Large intestine (tissue), 3 donors: ENCODE data around the gene CAMK2B. TPM values are rescaled to one million over a fixed set of nuclear protein-coding genes. Genes with fewer than 3 reads are reported as not detected.

ENCODE experiments used
- DNase-seq, 2 donors: peaks; one replicate each; pipeline versions ENCODE4 v3.0.0 to v3.0.0-alpha.2; 2013
- H3K27ac ChIP-seq: one replicate; pipeline ENCODE4 v1.5.1; 2013; ENCODE audit warnings: low read length
- H3K27me3 ChIP-seq: 2 replicates; pipeline ENCODE4 v1.6.1; 2013; ENCODE audit warnings: low read length; ENCODE audit not compliant: control insufficient read depth, insufficient read depth
- H3K36me3 ChIP-seq: 2 replicates; pipeline ENCODE4 v1.6.1; 2013; ENCODE audit warnings: low read length; ENCODE audit not compliant: control insufficient read depth, insufficient read depth
- H3K4me1 ChIP-seq: one replicate; pipeline ENCODE4 v1.6.1; 2013; ENCODE audit warnings: low read length; ENCODE audit not compliant: control insufficient read depth, insufficient read depth
- H3K4me3 ChIP-seq: one replicate; pipeline ENCODE4 v1.5.1; 2013; ENCODE audit warnings: low read length
- H3K9me3 ChIP-seq: one replicate; pipeline ENCODE4 v1.6.1; 2013; ENCODE audit warnings: mild to moderate bottlenecking, low read depth, low read length, moderate library complexity; ENCODE audit not compliant: control insufficient read depth
- WGBS: methylation state at CpG from one replicate; pipeline ENCODE4 v1.1.5; 2013; ENCODE audit warnings: low lambda C conversion rate; ENCODE audit not compliant: insufficient coverage; 5-methylcytosine and 5-hydroxymethylcytosine counted together
- polyA plus RNA-seq: library from polyadenylated mRNA; unstranded; fragments of 120-200 nt; gene quantifications from one replicate; pipeline ENCODE4 v1.2.1, GENCODE V29; 2013

CAMK2B gene
- polyA plus RNA-seq, 1 donor, result 4.4 TPM

- DNase-seq, result no peak
- no CpG with 5 or more reads among the region's 11 CpGs for WGBS
- H3K27me3 ChIP-seq, result peaks cover 10% of the 10 kb centered on the region
These were observed 103.3 kb downstream of the CAMK2B start for GRCh38 chr7:44222074-44222473.

GRCh38 chr7:44221231-44221791 lies 104.1 kb downstream of the CAMK2B start:
- no CpG with 5 or more reads among the region's 30 CpGs for WGBS
- H3K27ac ChIP-seq, result no peak overlapping the region

More at GRCh38 chr7:44222074-44222473, 103.3 kb downstream of the CAMK2B start:
- H3K4me3 ChIP-seq, result no peak overlapping the region
- H3K36me3 ChIP-seq, result no peaks in the 10 kb centered on the region
- peaks cover 22% of the 10 kb centered on the region for H3K9me3 ChIP-seq
- H3K27ac ChIP-seq, result no peak overlapping the region
- no peaks in the 10 kb centered on the region for H3K4me1 ChIP-seq

GRCh38 chr7:44220358-44221112 lies 104.9 kb downstream of the CAMK2B start:
- DNase-seq, result no peak
- no CpG with 5 or more reads among the region's 24 CpGs for WGBS
- Histone ChIP-seq H3K9me3 (peaks cover 22% of the 10 kb centered on the region), H3K4me3 (no peak overlapping the region), H3K4me1 (peaks cover 11% of the 10 kb centered on the region), H3K27ac (no peak overlapping the region), H3K27me3 (peaks cover 1% of the 10 kb centered on the region), H3K36me3 (no peaks in the 10 kb centered on the region)

More at GRCh38 chr7:44221231-44221791, 104.1 kb downstream of the CAMK2B start:
- no peaks in the 10 kb centered on the region for H3K36me3 ChIP-seq
- DNase-seq, result no peak
- H3K9me3 ChIP-seq, result peaks cover 22% of the 10 kb centered on the region
- peaks cover 8% of the 10 kb centered on the region for H3K27me3 ChIP-seq
- no peak overlapping the region for H3K4me3 ChIP-seq
- peaks cover 4% of the 10 kb centered on the region for H3K4me1 ChIP-seq

- H3K9me3 ChIP-seq, result peaks cover 22% of the 10 kb centered on the region
- H3K4me1 ChIP-seq, result peaks cover 11% of the 10 kb centered on the region
- no peak overlapping the region for H3K27ac ChIP-seq
- H3K27me3 ChIP-seq, result no peaks in the 10 kb centered on the region
- no peaks in the 10 kb centered on the region for H3K36me3 ChIP-seq
- no peak for DNase-seq
- no peak overlapping the region for H3K4me3 ChIP-seq
- WGBS, result no CpG with 5 or more reads among the region's 26 CpGs
These were observed 105.4 kb downstream of the CAMK2B start for GRCh38 chr7:44220046-44220357.

GRCh38 chr7:44219371-44220045 lies 105.9 kb downstream of the CAMK2B start:
- no peak overlapping the region for H3K4me3 ChIP-seq
- WGBS, result no CpG with 5 or more reads among the region's 18 CpGs
- H3K9me3 ChIP-seq, result peaks cover 22% of the 10 kb centered on the region
- H3K27ac ChIP-seq, result no peak overlapping the region
- no peaks in the 10 kb centered on the region for H3K27me3 ChIP-seq
- no peak for DNase-seq
- H3K36me3 ChIP-seq, result no peaks in the 10 kb centered on the region
- peaks cover 14% of the 10 kb centered on the region for H3K4me1 ChIP-seq

GRCh38 chr7:44218418-44219201 lies 106.8 kb downstream of the CAMK2B start:
- WGBS, result no CpG with 5 or more reads among the region's 26 CpGs

GRCh38 chr7:44217852-44218402 lies 107.5 kb downstream of the CAMK2B start:
- Histone ChIP-seq H3K27ac (no peak overlapping the region), H3K9me3 (peaks cover 22% of the 10 kb centered on the region), H3K27me3 (no peaks in the 10 kb centered on the region), H3K36me3 (peaks cover 5% of the 10 kb centered on the region), H3K4me1 (peaks cover 16% of the 10 kb centered on the region), H3K4me3 (no peak overlapping the region)
- no peak for DNase-seq
- no CpG with 5 or more reads among the region's 17 CpGs for WGBS

More at GRCh38 chr7:44218418-44219201, 106.8 kb downstream of the CAMK2B start:
- no peak for DNase-seq
- Histone ChIP-seq H3K4me3 (no peak overlapping the region), H3K9me3 (peaks cover 22% of the 10 kb centered on the region), H3K36me3 (no peaks in the 10 kb centered on the region), H3K27me3 (no peaks in the 10 kb centered on the region), H3K4me1 (peaks cover 16% of the 10 kb centered on the region), H3K27ac (no peak overlapping the region)

- Histone ChIP-seq H3K27ac (no peak overlapping the region), H3K9me3 (peaks cover 22% of the 10 kb centered on the region), H3K4me3 (no peak overlapping the region), H3K36me3 (peaks cover 10% of the 10 kb centered on the region), H3K27me3 (no peaks in the 10 kb centered on the region), H3K4me1 (peaks cover 16% of the 10 kb centered on the region)
- no CpG with 5 or more reads among the region's 19 CpGs for WGBS
- DNase-seq, result no peak
These were observed 108.1 kb downstream of the CAMK2B start for GRCh38 chr7:44217223-44217714.

GRCh38 chr7:44216521-44217222 lies 108.7 kb downstream of the CAMK2B start:
- Histone ChIP-seq H3K4me3 (no peak overlapping the region), H3K27me3 (no peaks in the 10 kb centered on the region), H3K36me3 (peaks cover 15% of the 10 kb centered on the region), H3K27ac (no peak overlapping the region), H3K9me3 (peaks cover 22% of the 10 kb centered on the region), H3K4me1 (peaks cover 16% of the 10 kb centered on the region)
- DNase-seq, result no peak
- whole genome bisulfite sequencing, result 100% methylated on average over 2 of the region's 13 CpGs
